GM23338 (cell line): ENCODE data around the gene CWC22. TPM values are rescaled to one million over a fixed set of nuclear protein-coding genes. Genes with fewer than 3 reads are reported as not detected.

Source experiments
- ATAC-seq: fragments of 200-7000 bp; cut with Tn5 transposase; 3 replicates; pipeline ENCODE4 v1.9.1; 2020
- DNase-seq: peaks from one replicate; pipeline ENCODE4 v3.0.0-alpha.2; 2015; ENCODE audit warnings: low spot score
- H2AFZ ChIP-seq: fragments of 200-600 bp; sonication (generic); 2 replicates; pipeline ENCODE4 v1.8.0; 2016; ENCODE audit warnings: antibody characterized with exemption, mild to moderate bottlenecking, moderate library complexity
- H3F3A ChIP-seq: fragments of 200-600 bp; sonication (generic); replicated peaks from 2 replicates; pipeline ENCODE4 v1.8.0; 2017; ENCODE audit warnings: antibody characterized with exemption, mixed run types, low read depth
- H3K27ac ChIP-seq: fragments of 200-600 bp; sonication (generic); 2 replicates; pipeline ENCODE4 v1.6.1; 2016; ENCODE audit warnings: low read depth
- H3K27me3 ChIP-seq: fragments of 200-600 bp; sonication (generic); 2 replicates; pipeline ENCODE4 v1.8.0; 2016; ENCODE audit warnings: mild to moderate bottlenecking, mixed run types, moderate library complexity; ENCODE audit not compliant: insufficient read depth
- H3K36me3 ChIP-seq: fragments of 200-600 bp; sonication (generic); 2 replicates; pipeline ENCODE4 v1.8.0; 2016; ENCODE audit warnings: mild to moderate bottlenecking; ENCODE audit not compliant: insufficient read depth
- H3K4me1 ChIP-seq: fragments of 200-600 bp; sonication (generic); 2 replicates; pipeline ENCODE4 v1.8.0; 2016; ENCODE audit warnings: mild to moderate bottlenecking, moderate library complexity; ENCODE audit not compliant: insufficient read depth
- H3K4me2 ChIP-seq: fragments of 200-600 bp; sonication (generic); 2 replicates; pipeline ENCODE4 v1.7.1; 2017; ENCODE audit warnings: mixed run types
- H3K4me3 ChIP-seq: fragments of 200-600 bp; sonication (generic); 2 replicates; pipeline ENCODE4 v1.6.1; 2016; ENCODE audit warnings: mixed run types
- H3K79me2 ChIP-seq: fragments of 200-600 bp; sonication (generic); replicated peaks from 2 replicates; pipeline ENCODE4 v1.8.0; 2017; ENCODE audit warnings: mild to moderate bottlenecking; ENCODE audit not compliant: insufficient read depth
- H3K9me2 ChIP-seq: fragments of 200-600 bp; sonication (generic); 2 replicates; pipeline ENCODE4 v1.8.0; 2017; ENCODE audit not compliant: insufficient read depth
- H4K20me1 ChIP-seq: fragments of 200-600 bp; sonication (generic); replicated peaks from 2 replicates; pipeline ENCODE4 v1.8.0; 2017; ENCODE audit warnings: mild to moderate bottlenecking; ENCODE audit not compliant: insufficient read depth
- H3K27ac Mint-ChIP-seq: 2 replicates; pipeline ENCODE4 v1.8.0; 2020; ENCODE audit warnings: inconsistent platforms, mild to moderate bottlenecking, moderate library complexity, mixed read lengths
- H3K27me3 Mint-ChIP-seq: 3 replicates; pipeline ENCODE4 v1.8.0; 2022; ENCODE audit warnings: low read depth, mild to moderate bottlenecking, moderate library complexity, mixed read lengths, inconsistent platforms; ENCODE audit not compliant: insufficient read depth, poor library complexity
- H3K36me3 Mint-ChIP-seq: 3 replicates; pipeline ENCODE4 v1.8.0; 2021; ENCODE audit warnings: low read depth, mild to moderate bottlenecking, inconsistent platforms, moderate library complexity, mixed read lengths
- H3K4me1 Mint-ChIP-seq: 3 replicates; pipeline ENCODE4 v1.8.0; 2020; ENCODE audit warnings: mild to moderate bottlenecking, inconsistent platforms, mixed read lengths
- H3K4me3 Mint-ChIP-seq: 3 replicates; pipeline ENCODE4 v1.8.0; 2021; ENCODE audit warnings: moderate library complexity, mild to moderate bottlenecking, inconsistent platforms, mixed read lengths
- H3K9me3 Mint-ChIP-seq: 3 replicates; pipeline ENCODE4 v1.8.0; 2020; ENCODE audit warnings: moderate library complexity, mild to moderate bottlenecking, inconsistent platforms, mixed read lengths
- CREB1 ChIP-seq: fragments of 250-450 bp; sonication (Bioruptor Pico); IDR thresholded peaks from 2 replicates; pipeline ENCODE4 v1.5.0; 2020; ENCODE audit warnings: low read depth, mild to moderate bottlenecking, moderate library complexity
- CTCF ChIP-seq, 2 experiments: fragments of 200-600 bp in 1 of 2; sonication (generic) in 1 of 2; conservative IDR thresholded peaks; 2 replicates each; pipeline versions ENCODE4 v1.5.1 to v1.6.1; 2016 to 2017; ENCODE audit warnings: antibody characterized with exemption in 2 of 2, low read depth in 2 of 2, mild to moderate bottlenecking in 2 of 2, moderate library complexity in 1 of 2
- ETS1 ChIP-seq: IDR thresholded peaks from 2 replicates; pipeline ENCODE4 v1.6.1; 2016; ENCODE audit warnings: antibody characterized with exemption
- EZH2 ChIP-seq: fragments of 200-600 bp; sonication (generic); IDR thresholded peaks from one replicate; pipeline ENCODE4 v1.8.0; 2017; ENCODE audit warnings: antibody characterized with exemption, mild to moderate bottlenecking, low read depth; ENCODE audit not compliant: unreplicated experiment
- EZH2phosphoT487 ChIP-seq: fragments of 200-600 bp; sonication (generic); IDR thresholded peaks from one replicate; pipeline ENCODE4 v1.8.1; 2018; ENCODE audit warnings: antibody characterized with exemption; ENCODE audit not compliant: unreplicated experiment
- JUNB ChIP-seq: IDR thresholded peaks from one replicate; pipeline ENCODE4 v1.6.1; 2016; ENCODE audit warnings: antibody characterized with exemption; ENCODE audit not compliant: unreplicated experiment
- NANOG ChIP-seq: IDR thresholded peaks from 2 replicates; pipeline ENCODE4 v1.6.1; 2016; ENCODE audit warnings: antibody characterized with exemption, borderline replicate concordance
- POLR2AphosphoS5 ChIP-seq: IDR thresholded peaks from 2 replicates; pipeline ENCODE4 v1.6.1; 2016; ENCODE audit warnings: antibody characterized with exemption, low read depth
- REST ChIP-seq: IDR thresholded peaks from one replicate; pipeline ENCODE4 v1.6.1; 2018; ENCODE audit warnings: antibody characterized with exemption; ENCODE audit not compliant: unreplicated experiment
- STAT1 ChIP-seq: IDR thresholded peaks from one replicate; pipeline ENCODE4 v1.6.1; 2016; ENCODE audit warnings: antibody characterized with exemption; ENCODE audit not compliant: unreplicated experiment
- ZNF114 ChIP-seq: fragments of 250-450 bp; sonication (Bioruptor Pico); IDR thresholded peaks from 2 replicates; pipeline ENCODE4 v1.5.0; 2020; ENCODE audit warnings: mild to moderate bottlenecking, moderate library complexity
- ZNF331 ChIP-seq: fragments of 250-450 bp; sonication (Bioruptor Pico); IDR thresholded peaks from 2 replicates; pipeline ENCODE4 v1.5.0; 2020; ENCODE audit warnings: low read depth, mild to moderate bottlenecking, moderate library complexity
- ZNF462 ChIP-seq: fragments of 250-450 bp; sonication (Bioruptor Pico); IDR thresholded peaks from 2 replicates; pipeline ENCODE4 v1.5.0; 2020; ENCODE audit warnings: mild to moderate bottlenecking, moderate library complexity
- polyA plus RNA-seq: library from polyadenylated mRNA; unstranded; fragments of >200 nt; fragmentation: Nextera tagmentation; extraction: Ambion mirVana; gene quantifications from 2 replicates; pipeline ENCODE4 v1.2.1, GENCODE V29; 2016
- total RNA-seq: library from RNA; depleted of rRNA; stranded (reverse); fragments of >200 nt; shearing (Covaris generic); gene quantifications from 2 replicates; pipeline ENCODE4 v1.2.3, GENCODE V29; 2014

Gene CWC22
- total and polyA plus RNA-seq, 2 experiments from 2014 or later, result 36.0 to 38.3 TPM

GRCh38 chr2:180003073-180003472 is 4.0 kb downstream of the CWC22 start:
- H3K4me1 Mint-ChIP-seq, result peaks cover 24% of the 10 kb centered on the region
- H3K27ac Mint-ChIP-seq, result no peak overlapping the region
- H2AFZ ChIP-seq, result no peak overlapping the region
- peaks cover 12% of the 10 kb centered on the region; the same call in 1 of the 2 replicates for H4K20me1 ChIP-seq
- H3K9me3 Mint-ChIP-seq, result no peaks in the 10 kb centered on the region
- 0 out of 3 replicates have a peak, but pooled peaks cover 2% of the 10 kb centered on the region for H3K36me3 Mint-ChIP-seq
- no peak for DNase-seq
- no peak overlapping the region for H3K4me3 Mint-ChIP-seq
- ATAC-seq, result no peak
- no peak overlapping the region for H3K4me3 ChIP-seq
- no peak overlapping the region for H3K27ac ChIP-seq
- H3K27me3 ChIP-seq, result no peaks in the 10 kb centered on the region
- no peak overlapping the region for H3K4me2 ChIP-seq
- H3F3A ChIP-seq, result no peaks in the 10 kb centered on the region
- peaks cover 87% of the 10 kb centered on the region for H3K79me2 ChIP-seq
- peaks cover 7% of the 10 kb centered on the region for H3K27me3 Mint-ChIP-seq
- TF ChIP-seq POLR2AphosphoS5, result no peak
- TF ChIP-seq EZH2, result no peak
- TF ChIP-seq EZH2phosphoT487, result no peak
- TF ChIP-seq ZNF462 (CRISPR knock-in tag), result no peak
- TF ChIP-seq ETS1, result no peak
- TF ChIP-seq ZNF331 (CRISPR knock-in tag), result no peak
- TF ChIP-seq REST, result no peak
- no peak for TF ChIP-seq STAT1
- TF ChIP-seq CREB1 (CRISPR knock-in tag), result no peak
- TF ChIP-seq NANOG, result no peak
- no peak for TF ChIP-seq CTCF (conservative IDR thresholded peaks at IDR 0.05; ENCODE audit: low read depth in 2 of 2)
- no peak for TF ChIP-seq ZNF114 (CRISPR knock-in tag)
- TF ChIP-seq JUNB, result no peak
- no peaks in the 10 kb centered on the region for H3K9me2 ChIP-seq
- peaks cover 13% of the 10 kb centered on the region for H3K4me1 ChIP-seq
- no peaks in the 10 kb centered on the region for H3K36me3 ChIP-seq
